ENCODE data around the gene RBM5.
"Not testable (repeated sequence)": the region's sequence is repeated elsewhere in the genome, so short reads cannot be mapped to it uniquely, and the experiment has no call there.

- TF ChIP-seq, protein P1, sequence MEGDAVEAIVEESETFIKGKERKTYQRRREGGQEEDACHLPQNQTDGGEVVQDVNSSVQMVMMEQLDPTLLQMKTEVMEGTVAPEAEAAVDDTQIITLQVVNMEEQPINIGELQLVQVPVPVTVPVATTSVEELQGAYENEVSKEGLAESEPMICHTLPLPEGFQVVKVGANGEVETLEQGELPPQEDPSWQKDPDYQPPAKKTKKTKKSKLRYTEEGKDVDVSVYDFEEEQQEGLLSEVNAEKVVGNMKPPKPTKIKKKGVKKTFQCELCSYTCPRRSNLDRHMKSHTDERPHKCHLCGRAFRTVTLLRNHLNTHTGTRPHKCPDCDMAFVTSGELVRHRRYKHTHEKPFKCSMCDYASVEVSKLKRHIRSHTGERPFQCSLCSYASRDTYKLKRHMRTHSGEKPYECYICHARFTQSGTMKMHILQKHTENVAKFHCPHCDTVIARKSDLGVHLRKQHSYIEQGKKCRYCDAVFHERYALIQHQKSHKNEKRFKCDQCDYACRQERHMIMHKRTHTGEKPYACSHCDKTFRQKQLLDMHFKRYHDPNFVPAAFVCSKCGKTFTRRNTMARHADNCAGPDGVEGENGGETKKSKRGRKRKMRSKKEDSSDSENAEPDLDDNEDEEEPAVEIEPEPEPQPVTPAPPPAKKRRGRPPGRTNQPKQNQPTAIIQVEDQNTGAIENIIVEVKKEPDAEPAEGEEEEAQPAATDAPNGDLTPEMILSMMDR (IDR thresholded peaks at IDR 0.05; ENCODE audit: low read length), result not testable (repeated sequence)
- not testable (repeated sequence) for TF ChIP-seq EZH2 (IDR thresholded peaks at IDR 0.05; ENCODE audit: borderline replicate concordance, low read length)
These were observed 3.8 kb upstream of the RBM5 start for GRCh38 chr3:50084951-50085350.

Measured in OCI-LY1 (cell line).